HL-60 (cell line): ENCODE measurements around the gene FAT1.

Source experiments
- DNase-seq, 2 experiments: peaks; one replicate each; pipeline ENCODE4 v3.0.0-alpha.2; 2010 to 2020; ENCODE audit warnings: low read depth in 1 of 2, low spot score in 1 of 2
- H3K27ac ChIP-seq: fragments of 250-450 bp; sonication (Bioruptor Pico); replicated peaks from 2 replicates; pipeline ENCODE4 v1.5.1; 2020; ENCODE audit warnings: mild to moderate bottlenecking, moderate library complexity
- H3K27me3 ChIP-seq: fragments of 250-450 bp; sonication (Bioruptor Pico); 2 replicates; pipeline ENCODE4 v1.5.1; 2021; ENCODE audit warnings: mild to moderate bottlenecking, moderate library complexity; ENCODE audit not compliant: insufficient read depth, poor library complexity, severe bottlenecking
- H3K4me3 ChIP-seq: replicated peaks from 2 replicates; pipeline ENCODE4 v1.5.1; 2011; ENCODE audit warnings: mild to moderate bottlenecking, control low read depth, low read length; ENCODE audit not compliant: insufficient read depth
- GABPA ChIP-seq: IDR thresholded peaks from 2 replicates; pipeline ENCODE4 v1.6.1; 2012; ENCODE audit warnings: low read depth
- TF ChIP-seq, protein P1 (sequence below): IDR thresholded peaks from 2 replicates; pipeline ENCODE4 v1.6.1; 2012; ENCODE audit warnings: low read depth; ENCODE audit not compliant: insufficient replicate concordance

The FAT1 gene

GRCh38 chr4:186537843-186538521, 185.7 kb downstream of the FAT1 start:
- H3K27ac ChIP-seq = no peak overlapping the region
- no peak overlapping the region for H3K4me3 ChIP-seq
- DNase-seq = no peak
- no peak for TF ChIP-seq GABPA
- TF ChIP-seq, protein P1, sequence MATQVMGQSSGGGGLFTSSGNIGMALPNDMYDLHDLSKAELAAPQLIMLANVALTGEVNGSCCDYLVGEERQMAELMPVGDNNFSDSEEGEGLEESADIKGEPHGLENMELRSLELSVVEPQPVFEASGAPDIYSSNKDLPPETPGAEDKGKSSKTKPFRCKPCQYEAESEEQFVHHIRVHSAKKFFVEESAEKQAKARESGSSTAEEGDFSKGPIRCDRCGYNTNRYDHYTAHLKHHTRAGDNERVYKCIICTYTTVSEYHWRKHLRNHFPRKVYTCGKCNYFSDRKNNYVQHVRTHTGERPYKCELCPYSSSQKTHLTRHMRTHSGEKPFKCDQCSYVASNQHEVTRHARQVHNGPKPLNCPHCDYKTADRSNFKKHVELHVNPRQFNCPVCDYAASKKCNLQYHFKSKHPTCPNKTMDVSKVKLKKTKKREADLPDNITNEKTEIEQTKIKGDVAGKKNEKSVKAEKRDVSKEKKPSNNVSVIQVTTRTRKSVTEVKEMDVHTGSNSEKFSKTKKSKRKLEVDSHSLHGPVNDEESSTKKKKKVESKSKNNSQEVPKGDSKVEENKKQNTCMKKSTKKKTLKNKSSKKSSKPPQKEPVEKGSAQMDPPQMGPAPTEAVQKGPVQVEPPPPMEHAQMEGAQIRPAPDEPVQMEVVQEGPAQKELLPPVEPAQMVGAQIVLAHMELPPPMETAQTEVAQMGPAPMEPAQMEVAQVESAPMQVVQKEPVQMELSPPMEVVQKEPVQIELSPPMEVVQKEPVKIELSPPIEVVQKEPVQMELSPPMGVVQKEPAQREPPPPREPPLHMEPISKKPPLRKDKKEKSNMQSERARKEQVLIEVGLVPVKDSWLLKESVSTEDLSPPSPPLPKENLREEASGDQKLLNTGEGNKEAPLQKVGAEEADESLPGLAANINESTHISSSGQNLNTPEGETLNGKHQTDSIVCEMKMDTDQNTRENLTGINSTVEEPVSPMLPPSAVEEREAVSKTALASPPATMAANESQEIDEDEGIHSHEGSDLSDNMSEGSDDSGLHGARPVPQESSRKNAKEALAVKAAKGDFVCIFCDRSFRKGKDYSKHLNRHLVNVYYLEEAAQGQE = no peak
- H3K27me3 ChIP-seq = no peaks in the 10 kb centered on the region
